Ammon's horn (tissue), 1 donor: ENCODE results near the gene SLAMF7.

Experiments
- DNase-seq: peaks from one replicate; pipeline ENCODE4 v3.0.0-alpha.2; 2016; ENCODE audit warnings: low spot score

Gene SLAMF7

GRCh38 chr1:160800645-160801408, 61.8 kb downstream of the SLAMF7 start:
- no peak for DNase-seq

GRCh38 chr1:160801836-160802580, 63.0 kb downstream of the SLAMF7 start:
- DNase-seq = no peak
